K562 (cell line): Measurements from ENCODE around the gene UVRAG. TPM values are rescaled to one million over a fixed set of nuclear protein-coding genes. Genes with fewer than 3 reads are reported as not detected.
A peak's percentile ranks its signal among the peaks of the same experiment; 100 is the strongest.

Experiments
- ATAC-seq: fragments of 200-7000 bp; cut with Tn5 transposase; 3 replicates; pipeline ENCODE4 v1.9.1; 2020; ENCODE audit warnings: moderate library complexity
- BruUV-seq: library from RNA; stranded (reverse); fragments of 400-500 nt; replicated peaks from 2 replicates; lab custom pipeline; 2021; lab: Mats Ljungman, UMichigan
- CTCF ChIA-PET: fragments of 300-600 bp; formaldehyde crosslinking; extraction: SDS; loops from one replicate; lab custom pipeline; 2021; ENCODE audit warnings: low intra/inter-chr PET ratio; lab: Yijun Ruan, JAX
- POLR2A ChIA-PET: fragments of 300-600, 350-650 bp; sonication (Branson Sonifier 250); formaldehyde crosslinking; extraction: SDS; loops from one replicate; lab custom pipeline; 2021; ENCODE audit warnings: antibody characterized with exemption, inconsistent platforms; lab: Yijun Ruan, JAX
- DNase-seq, 4 experiments: peaks; one replicate each; pipeline versions ENCODE4 v3.0.0 to v3.0.0-alpha.2; 2011 to 2018; ENCODE audit warnings: low spot score in 3 of 4, mixed read lengths in 3 of 4; ENCODE audit errors: extremely low read depth in 1 of 4
- FAIRE-seq: peaks from 2 replicates; lab custom pipeline; 2011; peaks lifted over from hg19 to GRCh38; lab: Jason Lieb, UNC
- H2AFZ ChIP-seq: 2 replicates; pipeline ENCODE4 v1.6.0; 2011; ENCODE audit warnings: low read depth, low read length, control low read depth, inconsistent platforms
- H3K27ac ChIP-seq: fragments of 200-600 bp; 3 replicates; pipeline ENCODE4 v1.8.0; 2011; ENCODE audit warnings: low read depth, mild to moderate bottlenecking, control low read depth, inconsistent platforms, low read length, moderate library complexity, mixed read lengths; ENCODE audit errors: extremely low read depth
- H3K27me3 ChIP-seq, 2 experiments: fragments of 300-600 bp in 1 of 2; 2 replicates in 1 of 2; 3 replicates in 1 of 2; pipeline versions ENCODE4 v1.6.0 to v1.8.0; 2011; ENCODE audit warnings: inconsistent platforms in 2 of 2, low read length in 2 of 2, mild to moderate bottlenecking in 1 of 2, mixed read lengths in 1 of 2, moderate library complexity in 1 of 2; ENCODE audit not compliant: control insufficient read depth in 2 of 2, insufficient read depth in 2 of 2
- H3K36me3 ChIP-seq: fragments of 300-600 bp; 3 replicates; pipeline ENCODE4 v1.8.0; 2011; ENCODE audit warnings: mild to moderate bottlenecking, low read length, inconsistent platforms; ENCODE audit not compliant: control insufficient read depth, insufficient read depth
- H3K4me1 ChIP-seq, 2 experiments: fragments of 200-600 bp in 1 of 2; replicated peaks in 1 of 2; 2 replicates in 1 of 2; 3 replicates in 1 of 2; pipeline versions ENCODE4 v1.5.1 to v1.8.0; 2011; ENCODE audit warnings: inconsistent platforms in 2 of 2, low read length in 2 of 2, mild to moderate bottlenecking in 1 of 2, mixed read lengths in 1 of 2, moderate library complexity in 1 of 2; ENCODE audit not compliant: control insufficient read depth in 2 of 2, insufficient read depth in 2 of 2
- H3K4me2 ChIP-seq: 2 replicates; pipeline ENCODE4 v1.6.1; 2011; ENCODE audit warnings: low read length, control low read depth, inconsistent platforms, mixed read lengths; ENCODE audit not compliant: insufficient read depth
- H3K4me3 ChIP-seq: fragments of 200-600 bp; sonication (generic), shearing (Covaris generic); 2 replicates; pipeline ENCODE4 v1.5.1; 2016; ENCODE audit warnings: control low read depth, inconsistent platforms
- H3K79me2 ChIP-seq: fragments of 200-600 bp; 3 replicates; pipeline ENCODE4 v1.8.0; 2011; ENCODE audit warnings: low read length, inconsistent platforms; ENCODE audit not compliant: control insufficient read depth, insufficient read depth
- H3K9ac ChIP-seq, 2 experiments: 2 replicates each; pipeline versions ENCODE4 v1.6.0 to v1.6.1; 2011; ENCODE audit warnings: low read depth in 2 of 2, low read length in 2 of 2, control low read depth in 1 of 2, inconsistent platforms in 1 of 2, mild to moderate bottlenecking in 1 of 2, mixed read lengths in 1 of 2; ENCODE audit not compliant: insufficient read depth in 1 of 2
- H3K9me1 ChIP-seq: one replicate; pipeline ENCODE4 v1.6.0; 2011; ENCODE audit warnings: inconsistent platforms, mild to moderate bottlenecking, low read length, moderate library complexity; ENCODE audit not compliant: control insufficient read depth, insufficient read depth
- H3K9me3 ChIP-seq: replicated peaks from 2 replicates; pipeline ENCODE4 v1.5.1; 2011; ENCODE audit warnings: low read depth, low read length, inconsistent platforms; ENCODE audit not compliant: control insufficient read depth, insufficient read depth
- H4K20me1 ChIP-seq: replicated peaks from 2 replicates; pipeline ENCODE4 v1.6.1; 2011; ENCODE audit warnings: low read length, inconsistent platforms, mixed read lengths; ENCODE audit not compliant: control insufficient read depth, insufficient read depth
- CEBPB ChIP-seq: fragments of 450-650 bp; IDR thresholded peaks from 2 replicates; pipeline ENCODE4 v1.6.1; 2016; ENCODE audit warnings: missing genetic modification characterization, missing compliant biosample characterization
- CEBPG ChIP-seq, 3 experiments: fragments of 200-800 bp in 1 of 3; sonication (Bioruptor generic) in 1 of 3; sonication (generic) in 1 of 3; formaldehyde crosslinking in 1 of 3; IDR thresholded peaks in 2 of 3; conservative IDR thresholded peaks in 1 of 3; 2 replicates each; pipeline versions ENCODE4 v1.6.1 to v1.8.0; 2016 to 2022; ENCODE audit warnings: missing compliant biosample characterization in 2 of 3, missing genetic modification characterization in 2 of 3, mild to moderate bottlenecking in 1 of 3, missing genetic modification reagents in 1 of 3
- ZNF384 ChIP-seq: IDR thresholded peaks from 2 replicates; pipeline ENCODE4 v1.6.1; 2012; ENCODE audit warnings: low read depth, low read length, improper control_type of control experiment
- WGBS: fragments of 100-300 bp; shearing (Covaris generic); methylation state at CpG from one replicate; pipeline ENCODE4 v1.1.6; 2016; ENCODE audit warnings: low coverage, mixed read lengths; ENCODE audit not compliant: insufficient coverage; ENCODE audit errors: missing lambda C conversion rate; 5-methylcytosine and 5-hydroxymethylcytosine counted together
- in situ Hi-C: fragments of 300-500 bp; cut with MboI; formaldehyde crosslinking; loops from 4 replicates; pipeline ENCODE4 v1.15.0; 2018; ENCODE audit warnings: inconsistent platforms, mixed read lengths
- intact Hi-C: fragments of 100-400 bp; cut with micrococcal nuclease; formaldehyde crosslinking; loops from 2 replicates; pipeline ENCODE4 v1.14.2; 2022
- polyA plus RNA-seq, 8 experiments: library from polyadenylated mRNA; depleted of rRNA in 4 of 8; stranded (reverse) in 5 of 8; unstranded in 3 of 8; fragments of >200 nt; fragmentation: Nextera tagmentation in 2 of 8; fragmentation: Illumina TruSeq in 1 of 8; extraction: Ambion mirVana in 2 of 8; extraction: Trizol in 1 of 8; gene quantifications; 2 replicates each; pipeline versions ENCODE4 v1.2.1 to v1.2.3, GENCODE V29; 2011 to 2014; ENCODE audit warnings: inconsistent platforms in 1 of 8, missing spikeins in 1 of 8
- total RNA-seq, 7 experiments: library from RNA; depleted of rRNA in 6 of 7; stranded (reverse); fragments of >200 nt in 6 of 7; fragmentation: Illumina TruSeq in 2 of 7; extraction: Trizol in 2 of 7; gene quantifications; 2 replicates each; pipeline versions ENCODE4 v1.2.1 to v1.2.3, GENCODE V29; 2011 to 2021; ENCODE audit warnings: low replicate concordance in 1 of 7
- TF ChIP-seq, protein P1 (sequence below): fragments of 450-650 bp; IDR thresholded peaks from 2 replicates; pipeline ENCODE4 v1.6.1; 2016; ENCODE audit warnings: missing biosample characterization, missing genetic modification characterization
- TF ChIP-seq, protein P2 (sequence below): fragments of 250-450 bp; sonication (Bioruptor Pico); IDR thresholded peaks from 2 replicates; pipeline ENCODE4 v1.5.0; 2020; ENCODE audit warnings: mild to moderate bottlenecking

The UVRAG gene
- total and polyA plus RNA-seq, 9 of the 15 experiments (the other 6 are each of a cell fraction or from before 2014, with no cell fraction given), result 3.1 to 17.8 (median 12.4) TPM

GRCh38 chr11:75944515-75944914 lies 129.5 kb downstream of the UVRAG start:
- H3K36me3 ChIP-seq, result no peaks in the 10 kb centered on the region
- H3K4me3 ChIP-seq, result no peak overlapping the region
- H3K27ac ChIP-seq, result no peak overlapping the region
- peaks cover 0 to 15% of the 10 kb centered on the region in 2 experiments; a peak in 4 of 5 replicates for H3K4me1 ChIP-seq
- H3K9me1 ChIP-seq, result no peaks in the 10 kb centered on the region
- no peak overlapping the region for H3K4me2 ChIP-seq
- no TSS peak for BruUV-seq
- H3K79me2 ChIP-seq, result 0 out of 3 replicates have a peak, but pooled peaks cover 5% of the 10 kb centered on the region
- no peaks in the 10 kb centered on the region for H3K9me3 ChIP-seq
- TF ChIP-seq CEBPG (CRISPR knock-in tag; IDR thresholded peaks at IDR 0.05), result no peak
- TF ChIP-seq CEBPG (tag; conservative IDR thresholded peaks at IDR 0.05 in 1 of 2, IDR thresholded peaks at IDR 0.05 in 1 of 2), result peak; percentile 56 to 91
- TF ChIP-seq ZNF384, result no peak
- TF ChIP-seq, protein P1, sequence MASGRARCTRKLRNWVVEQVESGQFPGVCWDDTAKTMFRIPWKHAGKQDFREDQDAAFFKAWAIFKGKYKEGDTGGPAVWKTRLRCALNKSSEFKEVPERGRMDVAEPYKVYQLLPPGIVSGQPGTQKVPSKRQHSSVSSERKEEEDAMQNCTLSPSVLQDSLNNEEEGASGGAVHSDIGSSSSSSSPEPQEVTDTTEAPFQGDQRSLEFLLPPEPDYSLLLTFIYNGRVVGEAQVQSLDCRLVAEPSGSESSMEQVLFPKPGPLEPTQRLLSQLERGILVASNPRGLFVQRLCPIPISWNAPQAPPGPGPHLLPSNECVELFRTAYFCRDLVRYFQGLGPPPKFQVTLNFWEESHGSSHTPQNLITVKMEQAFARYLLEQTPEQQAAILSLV (tag), result 0 out of 2 replicates have a peak, but pooled peaks have one; percentile 20
- peak; percentile 89 for TF ChIP-seq CEBPB (tag)
- TF ChIP-seq, protein P2, sequence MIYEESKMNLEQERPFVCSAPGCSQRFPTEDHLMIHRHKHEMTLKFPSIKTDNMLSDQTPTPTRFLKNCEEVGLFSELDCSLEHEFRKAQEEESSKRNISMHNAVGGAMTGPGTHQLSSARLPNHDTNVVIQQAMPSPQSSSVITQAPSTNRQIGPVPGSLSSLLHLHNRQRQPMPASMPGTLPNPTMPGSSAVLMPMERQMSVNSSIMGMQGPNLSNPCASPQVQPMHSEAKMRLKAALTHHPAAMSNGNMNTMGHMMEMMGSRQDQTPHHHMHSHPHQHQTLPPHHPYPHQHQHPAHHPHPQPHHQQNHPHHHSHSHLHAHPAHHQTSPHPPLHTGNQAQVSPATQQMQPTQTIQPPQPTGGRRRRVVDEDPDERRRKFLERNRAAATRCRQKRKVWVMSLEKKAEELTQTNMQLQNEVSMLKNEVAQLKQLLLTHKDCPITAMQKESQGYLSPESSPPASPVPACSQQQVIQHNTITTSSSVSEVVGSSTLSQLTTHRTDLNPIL (CRISPR knock-in tag), result no peak
- 0 out of 2 replicates have a peak, but pooled peaks cover 6% of the 10 kb centered on the region for H4K20me1 ChIP-seq
- no peak for FAIRE-seq
- no peaks in the 10 kb centered on the region for H3K27me3 ChIP-seq
- no peak overlapping the region for H2AFZ ChIP-seq
- ChIA-PET CTCF (no interaction called here), POLR2A (interaction anchor here (1.5 kb wide), 1 partner anchor 9 kb away, joined by 5 read pairs; no protein-coding TSS in a partner anchor)
- no peak for ATAC-seq
- intact Hi-C loops, result no loop called here
- DNase-seq, result no peak
- in situ Hi-C loops, result no loop called here
- WGBS, result 83% methylated on average over 3 of the region's 3 CpGs
- H3K9ac ChIP-seq, result no peak overlapping the region
